ENCODE measurements around the gene NUAK1.

Gene NUAK1

DNA sequence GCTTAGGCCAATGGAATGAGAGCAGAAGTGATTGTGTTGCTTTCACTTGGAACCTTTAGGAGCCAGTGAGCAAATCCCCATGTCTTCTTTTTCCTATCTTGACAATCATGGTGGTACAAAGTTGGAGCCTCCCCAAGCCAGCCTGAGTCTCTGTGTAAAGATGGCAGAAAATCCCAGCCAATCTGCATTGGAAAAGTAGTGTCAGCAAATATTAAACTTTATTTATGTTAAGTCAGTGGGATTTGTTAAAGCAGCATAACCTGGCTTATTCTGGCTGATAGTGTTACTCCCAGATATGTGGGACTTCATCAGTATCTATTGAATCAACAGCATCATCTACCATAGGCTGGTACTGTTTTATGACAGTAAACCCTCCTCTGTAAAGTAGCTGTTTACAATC lies 2.2 kb upstream of the NUAK1 start:
- Histone ChIP-seq H3K36me3 (replicated peaks; ENCODE audit: low read depth, low read length) (no peaks in the 10 kb centered on the region), H3K27me3 (ENCODE audit: low read depth, low read length) (no peaks in the 10 kb centered on the region), H3K27ac (ENCODE audit: low read length) (no peak overlapping the region), H3K4me2 (ENCODE audit: low read length) (no peak overlapping the region), H3K9me3 (ENCODE audit: insufficient read depth, low read length) (no peaks in the 10 kb centered on the region), H4K20me1 (ENCODE audit: insufficient read depth, low read length) (no peaks in the 10 kb centered on the region), H2AFZ (ENCODE audit: low read depth, low read length) (no peak overlapping the region), H3K4me3 (ENCODE audit: low read length) (no peak overlapping the region), H3K9ac (ENCODE audit: low read length) (no peak overlapping the region), H3K79me2 (ENCODE audit: low read length) (no peaks in the 10 kb centered on the region), H3K4me1 (ENCODE audit: low read length) (peaks cover 22% of the 10 kb centered on the region)
- TF ChIP-seq, protein P1, sequence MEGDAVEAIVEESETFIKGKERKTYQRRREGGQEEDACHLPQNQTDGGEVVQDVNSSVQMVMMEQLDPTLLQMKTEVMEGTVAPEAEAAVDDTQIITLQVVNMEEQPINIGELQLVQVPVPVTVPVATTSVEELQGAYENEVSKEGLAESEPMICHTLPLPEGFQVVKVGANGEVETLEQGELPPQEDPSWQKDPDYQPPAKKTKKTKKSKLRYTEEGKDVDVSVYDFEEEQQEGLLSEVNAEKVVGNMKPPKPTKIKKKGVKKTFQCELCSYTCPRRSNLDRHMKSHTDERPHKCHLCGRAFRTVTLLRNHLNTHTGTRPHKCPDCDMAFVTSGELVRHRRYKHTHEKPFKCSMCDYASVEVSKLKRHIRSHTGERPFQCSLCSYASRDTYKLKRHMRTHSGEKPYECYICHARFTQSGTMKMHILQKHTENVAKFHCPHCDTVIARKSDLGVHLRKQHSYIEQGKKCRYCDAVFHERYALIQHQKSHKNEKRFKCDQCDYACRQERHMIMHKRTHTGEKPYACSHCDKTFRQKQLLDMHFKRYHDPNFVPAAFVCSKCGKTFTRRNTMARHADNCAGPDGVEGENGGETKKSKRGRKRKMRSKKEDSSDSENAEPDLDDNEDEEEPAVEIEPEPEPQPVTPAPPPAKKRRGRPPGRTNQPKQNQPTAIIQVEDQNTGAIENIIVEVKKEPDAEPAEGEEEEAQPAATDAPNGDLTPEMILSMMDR (IDR thresholded peaks at IDR 0.05; ENCODE audit: low read depth, low read length), result no peak
- no peak for TF ChIP-seq EZH2phosphoT487 (IDR thresholded peaks at IDR 0.05; ENCODE audit: low read depth)

DNA sequence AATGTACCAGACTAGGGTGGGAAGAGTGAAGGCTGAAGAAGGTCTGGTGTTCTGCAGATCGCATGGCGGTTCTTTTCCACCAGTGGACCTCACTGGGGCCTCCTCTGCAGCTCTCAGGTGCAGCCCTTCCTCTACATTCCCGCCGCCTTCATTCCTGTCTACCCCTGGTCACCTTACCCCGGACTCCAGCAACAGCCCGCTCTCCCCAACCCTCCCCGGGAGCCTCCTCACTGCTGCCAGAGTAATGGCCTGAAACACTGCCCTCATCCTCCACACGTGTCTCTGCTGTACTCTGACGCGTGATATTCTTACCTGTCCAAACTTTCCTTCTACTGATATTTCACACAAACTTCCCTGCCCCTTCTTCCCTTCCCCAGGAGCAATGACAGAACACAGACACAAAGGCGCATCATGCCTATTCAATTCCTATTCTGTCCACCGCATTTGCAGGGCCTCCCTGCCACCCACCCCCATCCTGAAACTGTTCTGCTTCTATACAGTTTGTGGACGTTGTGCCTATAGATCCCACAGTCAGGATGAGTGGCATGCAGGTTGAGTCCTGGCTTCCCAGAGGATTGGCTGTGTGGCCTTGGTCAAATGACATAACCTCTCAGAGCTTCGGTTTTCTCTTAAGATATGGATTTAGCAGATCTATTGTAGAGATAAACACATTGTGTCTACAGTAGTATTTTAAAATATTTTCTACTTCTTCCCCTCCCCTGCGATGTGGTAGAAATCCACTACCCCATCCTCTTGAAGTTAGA lies 1.7 kb upstream of the NUAK1 start:
- no peak for TF ChIP-seq EZH2phosphoT487 (IDR thresholded peaks at IDR 0.05; ENCODE audit: low read depth)
- TF ChIP-seq, protein P1 (IDR thresholded peaks at IDR 0.05; ENCODE audit: low read depth, low read length), result no peak
- no peak overlapping the region for H3K27ac ChIP-seq (ENCODE audit: low read length)
- H4K20me1 ChIP-seq (ENCODE audit: insufficient read depth, low read length), result no peaks in the 10 kb centered on the region
- no peak overlapping the region for H3K4me3 ChIP-seq (ENCODE audit: low read length)
- H3K4me2 ChIP-seq (ENCODE audit: low read length), result no peak overlapping the region
- H3K27me3 ChIP-seq (ENCODE audit: low read depth, low read length), result no peaks in the 10 kb centered on the region
- H3K9me3 ChIP-seq (ENCODE audit: insufficient read depth, low read length), result no peaks in the 10 kb centered on the region
- H3K4me1 ChIP-seq (ENCODE audit: low read length), result peaks cover 26% of the 10 kb centered on the region
- no peaks in the 10 kb centered on the region for H3K36me3 ChIP-seq (replicated peaks; ENCODE audit: low read depth, low read length)
- no peak overlapping the region for H2AFZ ChIP-seq (ENCODE audit: low read depth, low read length)
- H3K9ac ChIP-seq (ENCODE audit: low read length), result no peak overlapping the region
- no peaks in the 10 kb centered on the region for H3K79me2 ChIP-seq (ENCODE audit: low read length)

DNA sequence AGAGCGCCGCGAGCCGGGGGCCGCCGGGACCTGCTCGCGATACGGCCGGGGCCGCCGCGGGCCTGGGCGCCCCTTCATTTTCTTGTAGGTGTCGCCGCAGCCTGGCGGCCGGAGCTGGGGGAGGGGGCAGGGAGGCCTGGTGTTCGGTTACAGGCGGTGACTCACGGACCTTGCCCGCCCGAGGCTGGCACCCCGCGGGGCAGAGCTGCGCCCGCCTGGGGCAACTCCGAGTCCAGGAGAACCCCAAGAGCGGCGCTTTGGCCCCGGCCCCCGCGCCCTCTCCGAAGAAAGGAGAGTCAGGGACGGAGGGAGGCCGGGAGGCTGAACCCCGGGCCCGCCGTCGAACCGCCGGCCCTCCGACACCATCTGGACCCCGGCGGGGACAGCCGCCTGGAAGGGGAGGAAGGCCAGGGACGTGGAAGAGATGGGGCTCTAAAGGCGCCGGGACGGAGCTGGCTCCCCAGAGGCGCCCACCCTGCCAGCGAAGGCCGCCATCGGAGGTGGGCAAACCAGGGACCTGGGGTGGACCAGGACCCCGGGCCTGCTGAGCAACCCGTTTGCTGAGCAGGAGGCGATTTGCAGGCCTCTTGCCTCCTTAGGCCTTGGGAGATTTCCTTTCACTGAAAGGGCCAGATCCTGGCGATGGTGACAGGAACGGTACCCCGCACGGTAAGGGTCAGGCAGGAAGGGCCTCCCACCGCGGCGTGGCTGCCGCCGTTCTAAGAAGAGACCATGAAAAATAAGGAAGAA lies 843 bp upstream of the NUAK1 start:
- H3K27ac ChIP-seq (ENCODE audit: low read length), result no peak overlapping the region
- H3K9ac ChIP-seq (ENCODE audit: low read length), result peak overlapping the region; percentile 49
- H3K4me3 ChIP-seq (ENCODE audit: low read length), result peak overlapping the region; percentile 69
- H3K9me3 ChIP-seq (ENCODE audit: insufficient read depth, low read length), result no peaks in the 10 kb centered on the region
- H3K36me3 ChIP-seq (replicated peaks; ENCODE audit: low read depth, low read length), result no peaks in the 10 kb centered on the region
- no peaks in the 10 kb centered on the region for H3K27me3 ChIP-seq (ENCODE audit: low read depth, low read length)
- H3K4me1 ChIP-seq (ENCODE audit: low read length), result peaks cover 26% of the 10 kb centered on the region
- H3K4me2 ChIP-seq (ENCODE audit: low read length), result peak overlapping the region; percentile 47
- H3K79me2 ChIP-seq (ENCODE audit: low read length), result no peaks in the 10 kb centered on the region
- H4K20me1 ChIP-seq (ENCODE audit: insufficient read depth, low read length), result no peaks in the 10 kb centered on the region
- TF ChIP-seq EZH2phosphoT487 (IDR thresholded peaks at IDR 0.05; ENCODE audit: low read depth), result no peak
- TF ChIP-seq, protein P1 (IDR thresholded peaks at IDR 0.05; ENCODE audit: low read depth, low read length), result no peak
- no peak overlapping the region for H2AFZ ChIP-seq (ENCODE audit: low read depth, low read length)

DNA sequence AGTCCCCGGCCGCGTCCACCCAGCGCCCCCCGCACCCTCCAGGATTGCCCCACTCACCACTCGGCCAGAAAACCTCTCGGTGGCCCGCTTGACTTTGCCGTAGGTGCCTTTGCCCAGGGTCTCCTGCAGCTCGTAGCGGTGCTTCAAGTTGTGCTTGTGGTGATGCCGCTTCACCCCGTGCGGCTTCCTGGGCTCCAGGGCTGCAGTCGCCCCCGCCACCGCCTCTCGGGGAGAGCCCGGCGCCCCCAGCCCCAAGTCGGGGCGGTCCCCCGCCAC lies 459 bp downstream of the NUAK1 start:
- Histone ChIP-seq H3K27me3 (ENCODE audit: low read depth, low read length) (peaks cover 5% of the 10 kb centered on the region; the same call in 1 of the 2 replicates), H3K4me2 (ENCODE audit: low read length) (no peak overlapping the region), H3K4me1 (ENCODE audit: low read length) (peaks cover 30% of the 10 kb centered on the region), H3K4me3 (ENCODE audit: low read length) (no peak overlapping the region), H3K79me2 (ENCODE audit: low read length) (no peaks in the 10 kb centered on the region), H3K9me3 (ENCODE audit: insufficient read depth, low read length) (no peaks in the 10 kb centered on the region), H2AFZ (ENCODE audit: low read depth, low read length) (no peak overlapping the region), H3K27ac (ENCODE audit: low read length) (no peak overlapping the region), H3K9ac (ENCODE audit: low read length) (no peak overlapping the region), H4K20me1 (ENCODE audit: insufficient read depth, low read length) (no peaks in the 10 kb centered on the region), H3K36me3 (replicated peaks; ENCODE audit: low read depth, low read length) (no peaks in the 10 kb centered on the region)
- TF ChIP-seq, protein P1 (IDR thresholded peaks at IDR 0.05; ENCODE audit: low read depth, low read length), result no peak
- no peak for TF ChIP-seq EZH2phosphoT487 (IDR thresholded peaks at IDR 0.05; ENCODE audit: low read depth)

All from OCI-LY3 (cell line).